H1 (cell line): ENCODE results near the gene GREM2. TPM values are rescaled to one million over a fixed set of nuclear protein-coding genes. Genes with fewer than 3 reads are reported as not detected.

ENCODE experiments used
- CEBPB ChIP-seq: IDR thresholded peaks from 2 replicates; pipeline ENCODE4 v1.6.1; 2012; ENCODE audit warnings: low read depth, low read length
- EGR1 ChIP-seq: IDR thresholded peaks from 2 replicates; pipeline ENCODE4 v1.6.1; 2011; ENCODE audit warnings: low read depth, low read length, borderline replicate concordance
- SP2 ChIP-seq: IDR thresholded peaks from 2 replicates; pipeline ENCODE4 v1.6.1; 2012; ENCODE audit warnings: mild to moderate bottlenecking, low read length, inconsistent platforms
- SP4 ChIP-seq: IDR thresholded peaks from 2 replicates; pipeline ENCODE4 v1.6.1; 2012; ENCODE audit warnings: low read length, inconsistent platforms
- SUZ12 ChIP-seq: fragments of 200-600 bp; sonication (generic); IDR thresholded peaks from 2 replicates; pipeline ENCODE4 v1.6.1; 2012; ENCODE audit warnings: mild to moderate bottlenecking, inconsistent platforms, low read length, moderate library complexity, mixed read lengths
- polyA plus RNA-seq, 7 experiments: library from polyadenylated mRNA; depleted of rRNA in 3 of 7; stranded (reverse) in 5 of 7; unstranded in 2 of 7; fragments of >200 nt in 5 of 7; fragments of 200-250 nt in 2 of 7; gene quantifications; 1 replicate in 5 of 7; 2 replicates in 1 of 7; 4 replicates in 1 of 7; pipeline versions ENCODE4 v1.2.1 to v1.2.3, GENCODE V29; 2011 to 2013; ENCODE audit warnings: missing spikeins in 2 of 7, mixed read lengths in 2 of 7
- total RNA-seq: library from RNA; stranded (reverse); fragmentation: NEBNext Ultra II Directional; extraction: Animal tissue kit (Norgen Biotek cat#: 25700); gene quantifications from 2 replicates; pipeline ENCODE4 v1.2.1, GENCODE V29; 2021
- TF ChIP-seq, protein P1 (sequence below): IDR thresholded peaks from 2 replicates; pipeline ENCODE4 v1.6.1; 2011; ENCODE audit warnings: low read depth, mild to moderate bottlenecking, low read length; ENCODE audit not compliant: insufficient read depth

The GREM2 gene
- total and polyA plus RNA-seq, 2 of the 8 experiments (the other 6 are each of a cell fraction or from before 2014, with no cell fraction given) = 0.05 TPM; not detected in 1

DNA sequence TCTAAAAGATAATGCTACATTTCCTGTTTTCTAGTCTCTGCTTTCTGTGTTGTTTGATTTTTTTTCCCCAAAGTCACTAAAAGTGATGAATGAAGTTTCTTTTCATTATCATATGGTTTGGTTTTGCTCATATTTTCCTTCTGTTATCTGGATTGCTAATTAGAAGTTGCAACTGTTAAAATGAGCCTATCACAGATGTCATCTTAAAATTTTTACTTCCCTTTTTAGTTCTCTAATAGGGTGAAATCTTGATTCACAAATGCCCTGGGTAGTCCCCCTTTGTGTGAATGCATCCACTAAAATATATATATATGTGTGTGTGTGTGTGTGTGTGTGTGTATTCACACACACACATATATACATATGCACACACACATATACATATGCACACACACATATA is 144.1 kb downstream of the GREM2 start (continued):
- TF ChIP-seq SP4 = no peak
- TF ChIP-seq SP2 = no peak
- TF ChIP-seq EGR1 = no peak
- no peak for TF ChIP-seq CEBPB
- TF ChIP-seq, protein P1, sequence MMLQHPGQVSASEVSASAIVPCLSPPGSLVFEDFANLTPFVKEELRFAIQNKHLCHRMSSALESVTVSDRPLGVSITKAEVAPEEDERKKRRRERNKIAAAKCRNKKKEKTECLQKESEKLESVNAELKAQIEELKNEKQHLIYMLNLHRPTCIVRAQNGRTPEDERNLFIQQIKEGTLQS = no peak
- no peak for TF ChIP-seq SUZ12
